Smooth muscle cell (in vitro differentiated cells): Measurements from ENCODE around the gene IL1RAPL1. TPM values are rescaled to one million over a fixed set of nuclear protein-coding genes. Genes with fewer than 3 reads are reported as not detected.

Source experiments
- DNase-seq: peaks from one replicate; lab custom pipeline; 2025; ENCODE audit not compliant: unreplicated experiment; lab: John Stamatoyannopoulos, UW
- H2AFZ ChIP-seq: fragments of 200-600 bp; sonication (generic); 2 replicates; pipeline ENCODE4 v1.6.0; 2016; ENCODE audit warnings: antibody characterized with exemption, low read depth, mild to moderate bottlenecking
- H3F3A ChIP-seq: fragments of 200-600 bp; sonication (generic); 2 replicates; pipeline ENCODE4 v1.6.0; 2017; ENCODE audit warnings: antibody characterized with exemption, low read depth
- H3K27ac ChIP-seq: fragments of 200-600 bp; sonication (generic); 2 replicates; pipeline ENCODE4 v1.5.1; 2016; ENCODE audit warnings: low read depth, mild to moderate bottlenecking
- H3K27me3 ChIP-seq: fragments of 200-600 bp; sonication (generic); 2 replicates; pipeline ENCODE4 v1.6.1; 2016; ENCODE audit warnings: low read depth, mild to moderate bottlenecking
- H3K36me3 ChIP-seq: fragments of 200-600 bp; sonication (generic); 2 replicates; pipeline ENCODE4 v1.5.1; 2016; ENCODE audit warnings: low read depth
- H3K4me1 ChIP-seq: fragments of 200-600 bp; sonication (generic); 2 replicates; pipeline ENCODE4 v1.5.1; 2016; ENCODE audit warnings: low read depth
- H3K4me2 ChIP-seq: fragments of 200-600 bp; sonication (generic); 2 replicates; pipeline ENCODE4 v1.6.0; 2016; ENCODE audit warnings: mild to moderate bottlenecking
- H3K4me3 ChIP-seq: fragments of 200-600 bp; sonication (generic); 2 replicates; pipeline ENCODE4 v1.5.1; 2016; ENCODE audit warnings: mild to moderate bottlenecking
- H3K79me2 ChIP-seq: fragments of 200-600 bp; sonication (generic); 2 replicates; pipeline ENCODE4 v1.6.0; 2016; ENCODE audit warnings: low read depth, mild to moderate bottlenecking
- H3K9ac ChIP-seq: fragments of 200-600 bp; sonication (generic); 2 replicates; pipeline ENCODE4 v1.6.0; 2016; ENCODE audit warnings: low read depth
- H3K9me3 ChIP-seq: fragments of 200-600 bp; sonication (generic); replicated peaks from 2 replicates; pipeline ENCODE4 v1.5.1; 2016; ENCODE audit warnings: low read depth
- H4K20me1 ChIP-seq: fragments of 200-600 bp; sonication (generic); 2 replicates; pipeline ENCODE4 v1.6.0; 2016; ENCODE audit warnings: low read depth
- WGBS: methylation state at CpG from one replicate; pipeline ENCODE4 v1.1.7; 2016; ENCODE audit warnings: low lambda C conversion rate; 5-methylcytosine and 5-hydroxymethylcytosine counted together
- polyA plus RNA-seq: library from polyadenylated mRNA; unstranded; fragments of >200 nt; fragmentation: Nextera tagmentation; extraction: Ambion mirVana; gene quantifications from 2 replicates; pipeline ENCODE4 v1.2.1, GENCODE V29; 2016
- total RNA-seq: library from RNA; depleted of rRNA; stranded (reverse); fragments of >200 nt; gene quantifications from 2 replicates; pipeline ENCODE4 v1.2.3, GENCODE V29; 2014
- TF ChIP-seq, protein P1 (sequence below): fragments of 200-600 bp; sonication (generic); IDR thresholded peaks from 2 replicates; pipeline ENCODE4 v1.5.1; 2017; ENCODE audit warnings: borderline replicate concordance, mild to moderate bottlenecking, antibody characterized with exemption; ENCODE audit not compliant: insufficient read depth, poor library complexity, severe bottlenecking

The IL1RAPL1 gene
- total and polyA plus RNA-seq, 2 experiments from 2014 or later, result 0.04 TPM; not detected in 1

DNA sequence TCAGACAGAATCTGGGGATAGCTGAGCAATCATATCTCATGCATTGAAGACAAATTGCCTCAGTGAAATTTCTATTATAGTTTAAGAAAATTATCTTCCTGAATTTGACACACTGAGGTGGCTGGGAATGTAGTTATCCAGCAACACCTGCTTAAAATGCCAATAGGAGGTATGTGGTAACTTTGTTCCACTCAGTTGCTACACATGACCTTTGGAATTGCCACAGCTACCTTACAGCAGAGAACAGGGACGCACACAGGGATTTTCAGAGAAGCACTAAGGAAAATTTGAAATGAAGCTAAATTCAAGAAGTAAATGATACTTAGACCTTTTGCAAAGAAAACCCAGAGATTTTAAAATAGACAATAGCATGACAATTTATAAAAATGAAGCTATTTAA, 264.6 kb downstream of the IL1RAPL1 start:
- H3K79me2 ChIP-seq, result no peaks in the 10 kb centered on the region
- H3K27me3 ChIP-seq, result no peaks in the 10 kb centered on the region
- no peak overlapping the region for H2AFZ ChIP-seq
- H3F3A ChIP-seq, result no peaks in the 10 kb centered on the region
- H3K9me3 ChIP-seq, result no peaks in the 10 kb centered on the region
- H3K27ac ChIP-seq, result no peak overlapping the region
- no peaks in the 10 kb centered on the region for H4K20me1 ChIP-seq
- WGBS, result 92% methylated on average over 1 of the region's 1 CpG
- no peak overlapping the region for H3K9ac ChIP-seq
- DNase-seq, result no peak
- H3K4me2 ChIP-seq, result no peak overlapping the region
- H3K36me3 ChIP-seq, result no peaks in the 10 kb centered on the region
- H3K4me1 ChIP-seq, result no peaks in the 10 kb centered on the region
- TF ChIP-seq, protein P1, sequence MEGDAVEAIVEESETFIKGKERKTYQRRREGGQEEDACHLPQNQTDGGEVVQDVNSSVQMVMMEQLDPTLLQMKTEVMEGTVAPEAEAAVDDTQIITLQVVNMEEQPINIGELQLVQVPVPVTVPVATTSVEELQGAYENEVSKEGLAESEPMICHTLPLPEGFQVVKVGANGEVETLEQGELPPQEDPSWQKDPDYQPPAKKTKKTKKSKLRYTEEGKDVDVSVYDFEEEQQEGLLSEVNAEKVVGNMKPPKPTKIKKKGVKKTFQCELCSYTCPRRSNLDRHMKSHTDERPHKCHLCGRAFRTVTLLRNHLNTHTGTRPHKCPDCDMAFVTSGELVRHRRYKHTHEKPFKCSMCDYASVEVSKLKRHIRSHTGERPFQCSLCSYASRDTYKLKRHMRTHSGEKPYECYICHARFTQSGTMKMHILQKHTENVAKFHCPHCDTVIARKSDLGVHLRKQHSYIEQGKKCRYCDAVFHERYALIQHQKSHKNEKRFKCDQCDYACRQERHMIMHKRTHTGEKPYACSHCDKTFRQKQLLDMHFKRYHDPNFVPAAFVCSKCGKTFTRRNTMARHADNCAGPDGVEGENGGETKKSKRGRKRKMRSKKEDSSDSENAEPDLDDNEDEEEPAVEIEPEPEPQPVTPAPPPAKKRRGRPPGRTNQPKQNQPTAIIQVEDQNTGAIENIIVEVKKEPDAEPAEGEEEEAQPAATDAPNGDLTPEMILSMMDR, result no peak
- H3K4me3 ChIP-seq, result no peak overlapping the region

DNA sequence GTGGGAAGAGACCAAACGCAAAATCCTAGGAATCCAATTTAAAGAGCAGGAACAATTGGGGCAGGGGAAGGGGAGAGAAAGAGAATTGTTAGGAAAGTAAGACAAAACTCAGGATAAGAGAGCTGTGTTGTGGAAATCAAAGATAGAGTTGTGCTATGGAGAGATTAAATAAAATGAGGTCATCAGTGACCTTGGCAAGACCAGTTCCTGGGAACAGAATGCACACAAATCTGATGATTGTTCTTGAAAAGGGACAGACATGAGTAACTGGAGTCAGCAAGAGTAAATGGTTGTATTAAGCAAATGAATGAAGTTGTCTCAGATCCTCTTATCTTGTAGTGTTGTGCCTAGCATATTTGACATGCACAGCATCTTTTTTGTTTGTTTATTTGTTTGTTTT, 267.4 kb downstream of the IL1RAPL1 start:
- Histone ChIP-seq H3K4me2 (no peak overlapping the region), H2AFZ (no peak overlapping the region), H4K20me1 (no peaks in the 10 kb centered on the region), H3K4me1 (no peaks in the 10 kb centered on the region), H3K9me3 (no peaks in the 10 kb centered on the region), H3F3A (no peaks in the 10 kb centered on the region), H3K36me3 (no peaks in the 10 kb centered on the region), H3K9ac (no peak overlapping the region), H3K27me3 (no peaks in the 10 kb centered on the region), H3K27ac (no peak overlapping the region), H3K4me3 (no peak overlapping the region), H3K79me2 (no peaks in the 10 kb centered on the region)
- TF ChIP-seq, protein P1, result no peak
- 86% methylated on average over 1 of the region's 1 CpG for WGBS
- no peak for DNase-seq

DNA sequence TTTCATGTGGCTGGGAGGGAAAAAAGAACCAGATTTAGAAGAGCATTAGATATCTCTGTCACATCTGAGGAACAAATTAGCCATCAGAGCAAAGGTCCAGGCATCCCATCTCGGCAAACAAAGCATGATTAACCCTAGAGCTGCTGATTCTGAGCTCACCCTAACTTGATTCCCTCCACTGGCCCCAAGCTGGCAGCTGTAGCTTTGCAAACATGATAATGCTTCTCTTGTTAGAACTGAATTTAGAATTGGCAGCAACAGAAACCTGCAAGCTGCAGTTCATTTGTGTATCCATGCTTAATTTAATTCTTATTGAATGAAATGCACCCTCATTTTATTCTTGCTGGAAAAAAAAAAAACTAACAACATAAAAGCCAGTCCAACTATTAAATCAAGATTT, 289.2 kb downstream of the IL1RAPL1 start:
- H3F3A ChIP-seq, result no peaks in the 10 kb centered on the region
- no peak overlapping the region for H3K9ac ChIP-seq
- TF ChIP-seq, protein P1, result no peak
- 22% methylated on average over 1 of the region's 1 CpG for WGBS
- H2AFZ ChIP-seq, result no peak overlapping the region
- H3K27me3 ChIP-seq, result no peaks in the 10 kb centered on the region
- DNase-seq, result no peak
- H3K79me2 ChIP-seq, result no peaks in the 10 kb centered on the region
- no peaks in the 10 kb centered on the region for H3K9me3 ChIP-seq
- H3K36me3 ChIP-seq, result no peaks in the 10 kb centered on the region
- no peaks in the 10 kb centered on the region for H4K20me1 ChIP-seq
- H3K4me2 ChIP-seq, result no peak overlapping the region
- H3K27ac ChIP-seq, result no peak overlapping the region
- H3K4me3 ChIP-seq, result no peak overlapping the region
- H3K4me1 ChIP-seq, result no peaks in the 10 kb centered on the region

DNA sequence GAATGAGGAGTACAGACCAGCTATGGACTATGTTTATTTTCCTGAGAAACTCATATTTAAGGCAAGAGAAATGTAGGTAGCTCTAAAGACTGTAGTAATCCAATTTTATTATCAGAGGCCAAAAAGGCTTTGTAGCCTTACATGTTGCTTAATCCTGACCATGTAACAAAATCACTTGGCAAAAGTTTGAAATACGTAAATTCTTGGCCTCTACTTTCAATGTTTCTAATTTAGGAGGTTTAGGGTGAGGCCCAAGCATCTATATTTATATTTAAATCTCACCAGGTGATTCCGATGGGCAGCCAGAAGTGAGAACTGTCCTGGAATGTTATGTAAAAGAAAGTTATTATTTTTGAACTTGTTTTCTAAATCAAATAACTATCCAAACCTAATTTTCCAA, 289.7 kb downstream of the IL1RAPL1 start:
- H3K9me3 ChIP-seq, result no peaks in the 10 kb centered on the region
- no peaks in the 10 kb centered on the region for H4K20me1 ChIP-seq
- no peak overlapping the region for H3K27ac ChIP-seq
- no peak overlapping the region for H3K9ac ChIP-seq
- 78% methylated on average over 2 of the region's 2 CpGs for WGBS
- TF ChIP-seq, protein P1, result no peak
- no peaks in the 10 kb centered on the region for H3K79me2 ChIP-seq
- H3K4me1 ChIP-seq, result no peaks in the 10 kb centered on the region
- no peak overlapping the region for H3K4me2 ChIP-seq
- no peaks in the 10 kb centered on the region for H3K27me3 ChIP-seq
- H3K36me3 ChIP-seq, result no peaks in the 10 kb centered on the region
- H2AFZ ChIP-seq, result no peak overlapping the region
- no peaks in the 10 kb centered on the region for H3F3A ChIP-seq
- DNase-seq, result no peak
- H3K4me3 ChIP-seq, result no peak overlapping the region
